SIG-M5 treated with dmso at 0.1 percent for 504 hours (cell line): Measurements from ENCODE around the gene HOXD1.

Experiments
- DNase-seq: peaks from one replicate; lab custom pipeline; 2025; ENCODE audit not compliant: unreplicated experiment; lab: John Stamatoyannopoulos, UW

The HOXD1 gene

DNA sequence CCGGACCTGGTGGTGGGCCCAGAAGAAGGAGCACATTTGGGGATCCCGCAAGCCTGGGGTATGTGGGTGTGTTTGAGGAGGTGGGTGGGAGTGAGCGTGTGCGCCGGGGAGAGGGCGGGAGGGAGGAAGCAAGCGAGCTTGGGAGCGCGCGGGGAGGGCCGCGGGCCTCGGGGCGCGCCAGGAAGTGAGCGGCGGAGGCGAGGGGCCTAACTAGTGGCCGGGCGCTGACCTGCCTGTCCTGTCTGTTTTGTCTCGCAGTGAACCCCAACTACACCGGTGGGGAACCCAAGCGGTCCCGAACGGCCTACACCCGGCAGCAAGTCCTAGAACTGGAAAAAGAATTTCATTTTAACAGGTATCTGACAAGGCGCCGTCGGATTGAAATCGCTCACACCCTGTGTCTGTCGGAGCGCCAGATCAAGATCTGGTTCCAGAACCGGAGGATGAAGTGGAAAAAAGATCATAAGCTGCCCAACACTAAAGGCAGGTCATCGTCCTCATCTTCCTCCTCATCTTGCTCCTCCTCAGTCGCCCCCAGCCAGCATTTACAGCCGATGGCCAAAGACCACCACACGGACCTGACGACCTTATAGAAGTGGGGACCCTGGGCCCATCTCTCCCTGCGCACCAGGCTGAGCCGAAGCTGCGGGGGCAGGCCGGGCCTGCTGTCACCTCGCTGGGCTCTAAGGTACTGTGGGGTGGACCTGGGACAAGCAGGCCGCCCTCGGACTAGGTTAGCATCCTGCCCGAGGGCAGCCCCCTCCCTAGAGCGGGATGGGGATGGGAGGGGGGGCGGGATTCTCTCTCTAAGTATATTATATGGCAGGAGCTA is 35.9 kb upstream of the HOXD1 start:
- no peak for DNase-seq

DNA sequence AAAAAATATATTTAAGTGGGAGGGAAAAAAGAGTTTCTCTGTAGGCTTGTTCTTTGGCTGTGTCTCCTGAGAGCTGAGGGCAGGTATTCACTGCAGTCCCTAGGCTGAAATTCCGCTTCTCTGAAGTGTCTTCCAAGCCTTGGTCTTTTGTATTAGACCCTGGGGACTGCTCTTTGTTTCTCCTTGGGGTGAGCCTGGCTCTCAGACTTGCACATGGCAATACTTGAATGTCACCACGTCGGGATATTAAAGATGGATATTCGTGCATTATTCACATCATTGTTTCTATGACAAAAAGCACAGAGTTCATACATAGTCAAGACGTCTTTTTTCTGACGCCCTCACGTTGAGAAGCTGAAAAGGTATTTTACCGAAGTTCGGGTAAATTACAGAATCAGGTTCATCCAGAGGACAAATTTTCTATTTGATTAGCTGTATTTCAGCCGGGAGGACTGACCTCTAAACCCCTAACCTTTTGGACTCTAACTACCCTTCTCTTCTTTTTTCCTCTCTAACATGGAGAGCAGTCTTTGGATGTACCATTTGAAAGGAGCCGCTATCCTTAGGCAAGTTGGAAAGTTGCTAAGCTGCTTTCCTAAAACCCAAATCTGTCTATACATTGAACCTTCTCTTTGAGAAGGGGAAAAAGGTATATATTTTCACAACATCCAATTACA is 33.8 kb upstream of the HOXD1 start:
- DNase-seq: no peak

DNA sequence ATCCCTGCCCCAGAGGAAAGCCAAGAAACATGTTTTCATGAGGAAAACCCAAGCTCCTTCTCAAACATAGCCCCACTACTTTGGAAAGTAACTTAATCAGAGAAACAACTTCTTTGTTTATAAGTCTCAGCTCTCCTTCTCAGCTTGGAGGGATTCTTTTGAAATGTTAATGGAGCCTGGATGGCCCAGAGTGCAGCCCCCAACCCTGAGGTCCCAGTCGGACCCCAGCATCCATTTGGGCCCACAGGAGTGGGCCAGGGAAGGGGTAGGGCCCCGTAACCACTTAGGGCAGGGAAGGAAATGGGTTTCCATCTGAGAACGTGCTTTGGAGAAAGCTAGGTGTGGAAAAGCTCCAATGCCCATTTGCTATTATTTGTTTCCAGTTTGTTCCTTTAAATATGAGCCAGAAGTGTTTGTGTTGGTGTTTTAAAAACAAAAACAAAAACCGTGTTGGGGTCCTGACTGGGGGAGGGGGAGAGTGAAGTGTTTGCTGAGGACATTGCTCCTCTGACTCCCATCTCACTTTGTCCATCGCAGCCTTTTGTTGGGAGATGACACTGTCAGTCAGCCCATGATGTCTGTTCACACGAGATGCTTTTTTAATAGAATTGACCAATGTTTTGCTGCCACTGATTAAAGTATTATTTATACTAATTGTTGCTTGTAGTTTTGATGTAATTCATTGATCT is 33.0 kb upstream of the HOXD1 start:
- DNase-seq: no peak

DNA sequence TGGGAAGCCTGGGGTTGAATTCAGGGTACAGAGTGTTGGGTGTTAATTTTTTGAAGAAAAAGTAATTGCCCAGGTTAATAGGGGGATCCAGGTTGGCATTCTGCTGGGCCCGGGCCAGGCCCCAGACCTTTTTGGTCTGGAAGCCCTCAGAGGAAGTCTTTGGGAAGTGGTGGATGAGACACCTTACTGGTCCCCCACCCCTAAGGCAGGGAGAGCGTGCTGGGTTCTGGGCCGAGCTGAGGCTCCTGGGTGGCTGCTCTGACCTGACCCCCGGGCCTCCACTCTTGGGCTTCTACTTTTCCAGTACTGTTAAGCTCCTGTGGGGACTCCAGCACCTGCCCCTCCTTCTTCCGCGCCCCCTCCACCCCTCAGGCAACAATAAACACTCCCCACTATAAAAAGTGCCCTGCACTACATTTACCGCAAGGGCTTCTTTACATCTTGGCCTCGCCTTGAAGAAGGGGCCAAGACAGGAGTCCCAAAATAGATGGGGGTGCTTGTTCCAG is 32.1 kb upstream of the HOXD1 start:
- no peak for DNase-seq

DNA sequence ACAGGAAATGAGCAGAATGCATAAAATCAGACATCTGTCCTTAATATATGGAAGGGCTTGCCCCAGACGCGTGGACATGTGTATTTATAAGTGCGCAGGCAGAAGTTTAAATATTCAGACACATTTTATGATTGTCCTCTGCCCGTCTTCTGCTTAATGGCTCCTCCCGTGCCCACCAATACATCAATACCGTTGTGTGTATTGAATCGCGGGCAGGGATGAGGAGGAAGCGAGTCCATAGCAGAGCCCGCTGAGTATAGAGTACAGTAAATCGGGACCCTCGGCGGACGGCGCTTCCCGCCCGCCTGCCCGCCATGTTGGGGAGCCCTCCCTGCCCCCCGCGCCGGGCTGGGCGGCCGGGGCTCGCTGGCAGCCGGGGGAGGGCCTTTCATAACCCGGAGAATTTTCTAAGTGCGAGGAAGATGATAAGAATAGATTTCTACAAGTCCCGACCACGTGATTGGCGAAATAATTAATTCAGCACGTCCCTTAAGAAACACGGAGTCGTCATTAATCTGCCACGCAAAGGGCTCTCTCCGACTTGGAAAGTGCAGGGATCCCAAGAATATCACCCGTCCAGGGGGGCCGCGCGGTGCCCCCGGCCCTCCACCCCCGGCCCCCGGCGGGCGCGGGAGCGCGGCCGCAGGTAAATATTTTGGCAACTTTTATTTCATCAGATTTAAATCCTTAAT is 31.5 kb upstream of the HOXD1 start, which contains the start of gene HOXD3:
TSS of gene HOXD3 (plus strand) at position 501 of the 692 bp plus-strand sequence. CDS start 11,808 bp downstream, outside the sequence.
- no peak for DNase-seq

DNA sequence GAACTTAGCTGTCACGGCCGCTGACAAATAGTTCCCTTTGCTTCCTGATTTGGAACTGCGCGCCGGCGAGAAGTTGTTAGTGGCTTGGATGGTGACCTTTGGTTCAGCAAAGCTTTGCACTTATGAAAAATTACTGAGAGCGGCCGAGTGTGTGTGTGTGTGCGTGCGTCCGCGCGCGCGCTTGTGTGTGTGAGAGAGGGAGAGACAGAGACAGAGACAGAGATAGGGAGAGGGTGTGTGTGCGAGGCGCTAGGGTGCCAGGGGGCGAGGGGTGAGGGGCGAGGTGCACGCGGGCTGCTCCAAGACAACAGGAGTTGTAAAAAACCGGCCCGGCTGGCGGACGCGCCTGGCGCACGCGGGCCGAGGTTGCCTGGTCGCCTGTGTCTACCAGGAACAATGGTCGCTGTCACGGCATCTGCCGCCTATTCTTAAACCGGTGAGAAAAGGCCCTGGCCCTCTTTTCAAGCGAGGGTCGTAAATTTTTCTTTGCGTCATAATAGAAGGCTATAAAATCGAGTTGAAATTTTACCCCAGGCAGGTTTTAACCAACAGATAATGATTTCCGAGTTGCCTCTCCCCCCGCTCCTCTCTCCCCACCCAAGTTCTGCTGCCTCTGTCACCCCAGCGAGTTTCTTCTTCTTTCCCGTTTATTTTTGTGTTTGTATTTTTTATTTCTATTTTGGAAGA is 30.8 kb upstream of the HOXD1 start:
- no peak for DNase-seq

DNA sequence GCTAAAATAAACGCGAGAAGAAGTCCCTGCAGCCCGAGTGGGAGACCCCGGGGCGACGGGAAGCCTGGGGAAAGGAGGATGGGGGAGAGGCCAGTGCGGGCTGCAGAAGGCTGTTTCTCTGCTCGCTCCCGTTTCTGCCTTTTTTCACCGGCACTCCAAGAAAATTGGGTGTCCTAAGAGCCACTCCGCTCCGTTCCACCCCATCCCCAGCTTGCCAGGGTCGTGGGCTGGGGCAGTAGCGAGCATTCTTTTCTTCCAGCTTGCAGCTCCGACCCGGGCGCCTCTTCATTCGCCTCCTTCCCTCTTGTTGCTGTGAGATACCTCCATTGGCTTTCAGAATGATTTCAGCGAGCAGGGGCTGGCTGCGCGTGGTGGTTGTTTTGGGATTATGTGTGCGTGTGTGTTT is 30.3 kb upstream of the HOXD1 start:
- no peak for DNase-seq

DNA sequence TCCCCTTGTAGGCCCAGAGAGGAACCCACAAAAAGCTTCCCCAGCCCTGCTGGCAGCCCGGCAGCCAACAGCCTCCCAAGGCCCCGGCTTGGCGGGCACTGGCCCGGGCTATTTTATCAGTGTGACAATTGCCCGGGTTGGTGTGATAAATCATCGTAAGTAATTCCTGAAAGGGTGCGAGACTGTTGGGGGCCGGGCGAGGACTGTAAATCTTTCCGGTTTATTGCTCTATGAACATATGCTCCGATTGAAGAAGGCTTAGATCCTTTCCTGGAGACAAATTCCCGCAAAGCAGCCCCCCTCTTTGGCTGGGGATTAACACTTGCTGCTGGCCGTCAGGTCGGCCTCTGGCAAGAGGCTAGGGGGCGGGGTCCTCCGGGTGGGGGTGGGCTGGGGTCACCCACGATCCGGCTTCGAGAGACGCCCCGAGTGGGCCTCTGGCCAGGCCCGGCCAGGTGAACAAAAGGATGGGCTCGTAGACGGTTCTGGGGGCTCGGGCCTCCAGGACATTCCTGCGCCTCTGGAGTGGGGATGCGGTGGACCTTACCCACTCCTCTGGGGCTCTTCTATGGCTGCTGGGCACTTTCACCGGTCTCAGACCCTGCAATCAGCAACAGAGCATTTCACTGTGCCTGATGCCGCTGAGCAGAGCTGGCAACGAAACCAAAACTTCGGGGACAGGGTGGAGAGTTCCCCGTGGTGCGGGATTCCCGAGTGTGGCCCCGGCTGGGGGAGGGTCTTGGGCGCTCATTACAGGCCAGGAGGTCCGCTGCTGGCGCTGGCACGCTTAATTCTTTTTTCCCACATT is 29.4 kb upstream of the HOXD1 start:
- DNase-seq: no peak

DNA sequence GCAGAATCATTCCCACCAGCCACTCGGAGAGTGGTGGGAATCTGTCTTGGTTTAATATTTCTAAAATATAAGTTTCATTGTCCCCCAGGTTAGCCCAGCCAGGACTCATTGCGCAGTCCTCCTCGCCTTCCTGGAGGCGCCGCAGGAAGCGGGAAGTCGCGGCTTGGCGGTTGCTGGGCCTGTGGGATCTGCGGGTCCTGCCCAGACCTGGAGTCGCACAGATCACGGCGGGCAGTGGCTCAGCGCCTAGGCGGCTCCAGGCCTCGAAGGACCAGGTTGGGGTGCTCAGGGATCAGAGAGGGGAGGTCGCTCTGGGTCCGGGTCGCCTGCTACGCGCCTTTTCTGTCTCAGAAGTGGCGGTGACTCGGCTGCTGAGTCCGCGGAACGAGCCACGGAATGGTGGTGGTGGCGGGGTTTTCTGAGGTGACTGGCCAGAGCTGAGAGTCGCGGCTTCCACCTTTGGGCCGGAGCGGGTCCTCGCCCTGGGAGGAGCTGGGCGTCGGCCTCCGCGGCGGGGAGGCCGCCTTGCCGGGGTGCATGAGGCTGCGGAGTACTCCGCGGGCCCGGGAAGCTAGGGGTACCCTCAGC is 28.7 kb upstream of the HOXD1 start:
- no peak for DNase-seq

DNA sequence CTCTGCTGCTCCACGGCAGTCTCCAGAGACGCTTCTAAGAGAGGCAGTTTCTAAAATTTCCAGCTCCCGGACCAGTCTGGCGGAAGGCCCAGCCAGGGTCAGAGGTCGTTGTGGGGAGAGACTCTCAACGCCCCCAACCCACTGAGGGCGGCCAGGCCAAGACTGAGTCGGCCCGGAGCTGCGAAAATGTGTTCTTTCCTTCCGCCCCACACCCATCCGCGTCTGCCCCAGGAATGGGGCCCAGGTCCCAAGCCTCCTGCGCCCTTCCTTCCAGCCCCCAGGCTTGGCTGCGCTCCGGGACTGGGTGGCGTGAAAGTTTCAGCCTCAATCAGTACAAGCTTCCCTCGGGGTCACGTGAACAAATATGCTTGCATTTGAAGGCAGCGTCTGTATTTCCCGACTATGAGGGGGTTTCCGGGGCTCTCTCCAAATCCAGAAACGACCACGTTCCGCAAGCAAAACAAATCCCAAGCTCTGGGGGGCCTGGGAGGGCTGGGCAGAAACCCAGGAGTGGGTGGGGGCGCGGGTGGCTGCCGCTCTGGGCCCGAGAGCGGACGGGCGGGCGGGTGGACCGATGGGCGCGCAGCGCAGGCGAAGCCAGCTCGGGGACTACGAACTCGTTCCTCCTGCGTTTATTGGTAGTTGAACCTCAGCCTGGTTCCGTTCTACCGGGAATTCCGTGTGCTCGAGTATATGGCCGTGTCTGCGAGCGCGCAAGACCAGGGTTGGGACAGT is 28.1 kb upstream of the HOXD1 start:
- DNase-seq: no peak

DNA sequence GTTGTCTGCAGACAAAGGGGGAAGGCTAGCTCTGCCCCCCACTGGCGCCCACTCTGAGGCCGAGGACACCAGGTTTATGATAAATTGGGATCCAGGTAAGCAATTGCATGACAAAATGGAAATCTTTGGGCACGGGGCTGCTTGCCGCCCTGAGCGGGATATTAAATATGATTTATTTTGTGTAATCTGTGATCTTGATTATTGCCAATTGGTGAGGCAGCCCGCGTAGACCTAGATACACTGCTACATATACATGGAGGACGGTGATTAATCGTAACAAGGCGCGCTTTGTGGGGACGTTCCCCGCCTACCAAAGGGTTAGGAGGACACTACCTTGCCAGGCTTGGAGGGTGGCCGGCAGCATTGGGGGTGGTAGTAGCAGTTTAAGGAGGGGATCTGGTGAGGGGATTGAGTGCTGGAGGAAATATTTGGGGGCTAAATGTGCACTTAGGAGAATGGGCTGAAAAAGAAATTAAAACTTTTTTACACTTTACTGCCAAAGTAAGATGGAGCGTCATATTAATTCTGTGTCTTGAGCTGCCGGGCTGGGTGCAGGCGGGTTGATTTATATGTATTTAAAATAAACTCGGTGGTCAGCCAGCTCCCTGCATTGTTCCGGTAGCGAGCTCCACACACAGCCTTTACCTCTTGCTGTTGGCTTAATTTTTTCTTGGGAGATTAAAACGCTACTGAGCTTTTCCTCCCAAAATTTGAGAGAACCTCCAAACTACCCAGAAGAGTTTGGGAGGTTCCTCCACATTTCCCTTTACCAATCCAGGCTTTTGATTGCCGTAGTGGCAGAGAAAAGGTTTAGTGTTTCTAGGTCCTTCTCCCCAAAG is 27.3 kb upstream of the HOXD1 start:
- no peak for DNase-seq

DNA sequence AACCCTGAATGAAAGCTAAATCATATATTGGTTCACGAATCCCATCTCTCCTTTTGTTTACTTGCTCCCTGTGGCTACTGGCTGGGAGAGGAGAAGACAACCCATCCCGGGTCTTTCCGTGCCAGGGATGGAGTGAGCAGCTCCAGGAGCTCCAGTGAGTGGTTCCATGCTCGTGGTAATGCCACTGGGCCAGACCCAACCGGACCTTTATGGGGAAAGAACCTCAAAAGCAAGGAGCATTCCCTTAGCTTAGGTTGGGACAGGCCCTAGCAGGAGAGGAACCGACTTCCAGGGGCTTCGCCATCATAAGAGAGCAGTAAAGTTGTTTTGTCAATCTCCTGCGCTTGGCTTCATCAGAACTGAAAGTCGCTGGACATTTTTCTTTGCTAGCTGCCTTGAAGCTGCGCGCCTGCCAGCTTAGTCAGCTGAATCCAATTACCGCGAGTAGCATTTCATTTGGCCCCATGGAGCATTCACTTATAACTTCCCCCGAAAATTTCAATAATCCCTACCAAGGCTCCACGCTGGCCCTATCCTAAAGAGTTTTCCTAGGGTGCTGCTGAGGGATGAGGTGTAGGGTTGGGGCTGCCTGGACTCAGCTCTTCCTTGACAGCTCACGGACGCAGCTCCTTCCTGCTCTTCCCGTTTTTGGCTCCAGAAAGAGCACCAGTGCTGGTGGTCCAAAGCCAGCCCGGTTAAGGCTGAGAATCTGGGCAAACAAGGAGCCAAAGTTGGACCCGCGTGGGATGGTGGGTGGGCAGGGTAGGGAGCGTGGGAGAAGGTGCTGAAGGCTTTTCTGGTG is 26.4 kb upstream of the HOXD1 start:
- no peak for DNase-seq

DNA sequence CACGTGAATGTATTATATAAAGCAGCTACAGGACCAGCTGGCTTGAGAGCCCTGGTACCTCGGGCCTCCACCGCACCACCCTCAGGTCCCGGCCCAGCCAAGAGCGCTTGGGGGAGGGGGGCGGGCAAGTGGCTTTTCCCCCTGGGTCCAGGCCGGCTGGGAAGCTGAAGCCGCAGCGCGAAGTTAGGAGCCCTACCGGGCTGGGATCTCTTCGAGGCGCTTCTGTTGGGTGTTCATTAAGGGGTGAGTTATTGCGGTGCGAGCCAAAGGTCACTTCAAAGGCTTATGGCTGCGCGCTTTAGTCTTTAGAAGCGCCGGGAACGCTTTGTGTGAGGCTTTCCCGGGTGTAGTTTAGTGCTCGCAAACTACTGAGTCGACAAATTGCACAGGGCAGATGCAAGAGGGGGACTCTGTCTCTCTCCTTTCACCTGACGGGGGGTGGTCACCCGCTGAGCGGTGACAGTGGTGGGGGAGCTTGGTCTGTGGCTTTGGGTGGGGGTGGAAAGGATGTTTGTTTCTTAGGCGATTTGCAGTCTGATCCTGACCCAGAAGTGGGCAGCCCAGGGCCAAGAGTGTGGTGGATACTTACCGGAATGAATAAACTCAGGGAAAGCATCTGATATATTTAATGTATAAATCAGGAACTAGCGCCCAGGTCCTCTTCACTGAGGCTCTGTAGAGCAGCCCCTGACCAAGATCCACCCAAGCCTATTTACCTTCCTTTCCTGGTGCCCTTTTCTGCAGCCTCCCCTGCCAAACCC is 25.4 kb upstream of the HOXD1 start:
- DNase-seq: no peak

DNA sequence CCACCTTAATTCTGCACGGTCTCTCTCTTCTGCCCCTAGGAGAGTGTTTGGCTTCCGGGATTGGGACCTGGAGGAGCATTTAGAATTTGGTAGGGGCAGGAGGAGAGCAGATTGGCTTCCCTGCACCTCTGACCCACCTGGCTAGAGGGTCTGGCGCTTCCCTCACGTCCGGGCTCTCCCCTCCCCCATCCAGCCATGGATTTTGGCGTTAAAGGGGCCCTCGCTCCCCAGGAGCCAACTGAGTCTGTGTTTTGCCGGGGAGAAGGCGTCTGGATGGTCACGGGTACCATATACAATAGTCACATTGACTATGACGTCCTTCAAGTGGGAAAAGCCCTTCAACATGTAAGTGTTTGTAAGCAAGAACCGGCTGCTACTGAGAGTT is 24.8 kb upstream of the HOXD1 start:
- no peak for DNase-seq

DNA sequence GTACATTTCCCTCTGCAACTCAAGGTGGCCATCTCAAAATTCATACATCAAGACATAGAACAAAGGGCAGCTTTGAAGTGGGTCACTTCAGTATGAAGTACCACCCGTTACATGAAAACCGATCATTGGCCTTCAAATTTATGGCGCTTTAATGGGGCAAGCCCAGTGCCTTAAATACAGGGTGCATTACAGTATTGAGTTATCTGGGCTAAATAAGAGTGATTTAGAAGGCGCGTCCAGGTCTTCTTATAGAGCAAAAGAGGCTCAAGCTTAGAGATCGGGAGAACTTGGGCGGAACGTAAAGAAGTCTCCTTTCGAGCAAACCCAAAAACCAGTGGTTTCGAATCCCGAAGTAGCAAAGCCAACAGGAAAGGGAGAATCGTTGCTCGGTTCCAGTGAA is 24.3 kb upstream of the HOXD1 start:
- no peak for DNase-seq
